ENCODE results near the gene LILRB2.
A peak's percentile ranks its signal among the peaks of the same experiment; 100 is the strongest.
"Not testable (repeated sequence)": the region's sequence is repeated elsewhere in the genome, so short reads cannot be mapped to it uniquely, and the experiment has no call there.

The LILRB2 gene

DNA sequence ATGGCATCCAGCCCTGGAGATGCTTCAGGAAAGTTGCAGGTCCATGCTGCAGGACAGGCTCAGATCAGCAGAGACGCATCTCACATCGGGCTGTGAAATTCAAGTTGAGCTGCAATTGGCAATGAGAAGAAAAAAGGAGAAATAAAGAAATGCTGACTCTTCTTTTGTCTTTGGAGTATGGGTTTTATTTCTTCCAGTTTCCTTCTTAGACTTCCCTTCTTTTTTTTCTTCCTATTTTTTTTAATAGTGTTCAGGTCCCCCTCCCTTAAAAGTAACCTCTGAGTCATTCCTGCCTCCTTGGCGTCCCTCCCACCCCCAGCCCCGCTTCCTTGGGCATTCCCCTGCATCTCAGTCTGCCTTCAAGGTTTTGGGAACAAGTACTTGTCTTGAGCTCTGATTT is 9.3 kb downstream of the LILRB2 start:
- DNase-seq, result not testable (repeated sequence)

DNA sequence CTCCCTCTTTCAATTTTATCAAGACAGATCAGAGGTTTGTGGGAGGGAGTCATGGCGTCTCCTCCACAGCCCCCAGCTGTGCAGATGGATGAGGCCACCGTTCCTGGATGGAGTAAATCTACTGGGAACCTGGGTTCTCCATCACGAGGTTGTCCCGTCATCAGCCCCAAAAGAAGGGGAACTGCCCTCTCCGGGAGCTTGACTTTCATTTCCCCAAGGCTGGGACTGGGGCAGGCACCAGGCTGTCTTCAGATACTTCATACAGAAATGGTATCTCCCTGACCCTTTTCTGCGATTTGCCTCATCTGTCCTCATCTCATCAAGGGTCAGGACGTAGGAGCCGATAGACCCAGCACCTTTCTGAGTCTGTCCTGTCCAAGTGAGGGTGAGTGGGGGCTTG is 9.8 kb downstream of the LILRB2 start:
- DNase-seq, result no peak

DNA sequence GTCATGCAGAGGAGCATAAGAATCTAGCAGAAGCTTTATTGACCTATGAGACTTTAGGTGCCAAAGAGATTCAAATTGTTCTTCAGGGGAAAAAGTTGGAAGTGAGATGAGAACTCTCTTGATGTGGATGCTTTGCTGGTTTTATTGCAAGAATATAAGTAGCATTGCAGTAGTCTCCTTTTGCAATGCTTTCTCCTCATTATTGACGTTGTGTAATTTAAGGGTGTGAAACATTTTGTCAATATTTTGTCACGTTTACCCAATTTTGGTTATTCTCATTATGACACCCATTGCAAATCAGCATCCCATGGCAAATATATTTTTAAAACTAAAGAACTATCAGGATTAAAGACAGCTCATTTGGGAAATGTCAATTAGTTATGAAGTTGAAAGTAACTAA is 12.0 kb downstream of the LILRB2 start:
- DNase-seq, result no peak

DNA sequence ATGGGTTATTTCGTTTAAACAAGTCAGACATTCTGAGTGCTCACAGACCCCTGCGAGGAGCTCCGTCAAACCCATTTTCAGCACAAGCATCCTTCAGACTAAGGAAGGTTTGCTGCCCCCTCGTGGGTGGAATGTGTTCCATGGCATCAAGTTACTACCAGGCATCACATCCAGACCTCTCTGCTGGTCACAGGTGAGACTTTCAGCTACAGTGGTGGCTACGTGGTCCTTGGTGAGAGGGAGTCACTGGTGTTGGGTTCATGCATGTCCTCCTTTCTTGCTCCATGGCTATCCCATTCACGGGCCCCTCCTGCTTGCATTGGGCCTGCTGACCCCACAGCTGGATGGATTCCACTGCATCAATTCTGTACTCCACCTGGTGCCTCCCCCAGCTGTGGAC is 14.8 kb downstream of the LILRB2 start:
- DNase-seq, result peak; percentile 13

DNA sequence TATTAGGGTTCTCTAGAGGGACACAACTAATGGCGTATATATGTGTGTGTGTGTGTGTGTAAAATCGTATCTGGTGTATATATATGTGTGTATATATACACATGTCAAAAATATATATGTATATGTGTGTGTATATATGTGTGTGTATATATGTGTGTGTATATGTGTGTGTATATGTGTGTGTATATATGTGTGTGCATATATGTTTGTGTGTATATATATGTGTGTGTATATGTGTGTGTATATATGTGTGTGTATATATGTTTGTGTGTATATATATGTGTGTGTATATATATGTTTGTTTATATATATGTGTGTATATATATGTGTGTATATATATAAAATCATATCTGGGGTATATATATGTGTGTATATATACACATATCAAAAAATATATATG is 18.4 kb downstream of the LILRB2 start:
- DNase-seq, result no peak

DNA sequence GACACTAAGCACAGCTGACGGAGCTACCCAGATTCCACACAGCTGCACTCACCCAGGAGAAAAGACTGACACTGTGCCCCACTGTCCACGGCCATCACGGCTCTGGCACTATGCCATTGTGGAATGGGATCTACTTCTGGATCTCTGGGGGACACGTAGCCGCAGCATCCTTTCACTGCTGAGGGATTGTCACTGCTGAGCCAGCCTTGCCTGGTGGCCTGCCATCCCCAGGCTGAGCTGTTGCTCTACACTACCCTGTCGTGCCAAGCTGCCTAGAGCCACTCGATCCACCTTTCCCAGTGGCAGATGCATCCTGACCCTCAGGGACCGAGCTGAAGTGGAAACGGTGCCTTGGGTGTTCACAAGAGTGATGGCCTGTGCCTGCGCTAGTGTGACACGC is 18.8 kb downstream of the LILRB2 start:
- DNase-seq, result no peak

DNA sequence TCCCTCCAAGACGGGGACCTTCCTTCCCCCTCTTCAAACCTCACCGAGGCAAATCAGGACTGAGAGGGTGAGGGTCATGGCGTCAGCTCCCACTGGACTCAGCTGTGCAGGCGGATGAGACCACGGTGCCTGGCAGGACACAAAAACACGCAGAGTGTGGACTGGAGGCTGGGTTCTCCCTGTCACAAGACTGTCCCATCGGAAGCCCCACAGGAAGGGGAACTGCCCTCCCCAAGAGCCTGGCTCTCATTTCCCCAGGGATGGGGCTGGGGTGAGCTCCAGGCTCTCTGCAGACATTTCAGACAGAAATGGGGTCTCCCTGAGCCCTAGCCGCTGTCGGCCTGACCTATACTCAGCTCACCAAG is 23.8 kb downstream of the LILRB2 start, which contains the start of gene LILRB5:
Gene LILRB5, minus strand, starts transcription at position 158 of the 365 bp plus-strand sequence. Its CDS starts 80 bp downstream, at position 78.
- no peak for DNase-seq

DNA sequence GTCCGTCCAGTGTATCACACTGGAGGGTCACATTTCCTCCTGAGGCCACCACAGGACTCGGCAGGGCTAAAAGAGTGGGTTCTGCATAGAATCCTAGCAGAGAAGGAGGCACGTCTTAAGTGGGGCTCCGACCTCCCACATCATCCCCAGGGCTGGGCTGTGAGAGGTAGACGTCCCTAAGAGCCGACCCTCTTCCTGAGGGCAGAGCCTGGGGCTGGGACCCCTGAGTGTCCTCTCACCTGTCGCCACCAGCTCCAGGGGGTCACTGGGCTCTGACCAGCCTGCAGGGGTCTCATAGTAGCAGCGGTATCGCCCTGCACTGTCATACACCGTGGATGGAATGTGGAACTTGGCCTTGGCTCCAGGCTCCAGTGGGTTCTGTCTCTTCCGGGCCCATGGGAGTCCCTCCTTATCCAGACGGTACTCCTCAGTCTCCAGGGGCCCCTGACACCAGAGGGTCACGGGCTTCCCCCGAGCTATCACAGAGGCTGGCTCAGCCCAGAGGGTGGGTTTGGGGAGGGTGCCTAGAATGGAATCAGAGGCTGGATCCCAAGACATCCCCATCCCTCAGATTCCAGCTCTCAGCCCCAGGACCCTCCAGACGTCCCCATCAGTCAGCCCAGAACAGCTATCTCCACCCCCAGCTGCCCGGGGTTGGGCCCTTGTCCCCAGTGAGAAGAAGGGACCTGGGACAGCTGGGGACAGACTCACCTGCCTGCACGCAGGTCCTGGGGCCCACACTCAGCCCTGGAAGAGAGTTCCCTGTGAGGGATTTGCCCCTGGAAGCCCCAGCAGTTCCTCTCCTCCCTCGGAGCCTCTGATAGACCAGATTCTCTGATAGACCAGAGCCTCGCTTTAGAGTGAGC is 24.4 kb downstream of the LILRB2 start:
- no peak for DNase-seq

DNA sequence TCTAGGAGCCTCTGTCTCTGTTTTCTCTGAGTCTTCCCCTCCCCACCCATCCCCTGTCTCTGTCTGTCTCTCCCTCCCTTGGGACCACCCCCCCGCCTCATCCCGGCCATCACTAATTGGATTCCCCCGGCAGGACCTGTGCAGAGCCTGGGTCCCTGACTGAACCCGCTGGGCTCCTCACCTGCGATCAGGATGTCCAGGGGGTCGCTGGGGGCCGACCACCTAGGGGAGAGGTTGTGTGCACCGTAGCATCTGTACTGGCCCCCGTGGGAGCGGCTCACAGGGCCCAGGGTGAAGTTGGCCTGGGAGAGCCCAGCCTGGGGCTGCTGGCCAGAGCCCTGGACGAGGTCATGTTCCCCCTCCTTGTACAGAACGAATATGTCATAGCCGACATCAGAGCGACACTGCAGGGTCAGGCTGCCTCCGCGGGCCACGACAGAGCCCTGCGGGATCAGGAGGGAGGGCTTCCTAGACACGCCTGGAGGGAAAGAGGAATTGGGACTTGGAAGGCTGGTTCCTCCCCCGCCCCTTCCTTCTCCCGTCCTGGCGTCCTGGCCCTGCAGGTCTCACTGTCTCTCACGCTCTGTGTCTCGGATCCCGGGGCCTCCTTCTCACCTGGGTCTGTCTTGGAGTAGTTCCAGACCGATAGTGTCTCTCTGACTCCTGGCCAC is 25.7 kb downstream of the LILRB2 start:
- no peak for DNase-seq

DNA sequence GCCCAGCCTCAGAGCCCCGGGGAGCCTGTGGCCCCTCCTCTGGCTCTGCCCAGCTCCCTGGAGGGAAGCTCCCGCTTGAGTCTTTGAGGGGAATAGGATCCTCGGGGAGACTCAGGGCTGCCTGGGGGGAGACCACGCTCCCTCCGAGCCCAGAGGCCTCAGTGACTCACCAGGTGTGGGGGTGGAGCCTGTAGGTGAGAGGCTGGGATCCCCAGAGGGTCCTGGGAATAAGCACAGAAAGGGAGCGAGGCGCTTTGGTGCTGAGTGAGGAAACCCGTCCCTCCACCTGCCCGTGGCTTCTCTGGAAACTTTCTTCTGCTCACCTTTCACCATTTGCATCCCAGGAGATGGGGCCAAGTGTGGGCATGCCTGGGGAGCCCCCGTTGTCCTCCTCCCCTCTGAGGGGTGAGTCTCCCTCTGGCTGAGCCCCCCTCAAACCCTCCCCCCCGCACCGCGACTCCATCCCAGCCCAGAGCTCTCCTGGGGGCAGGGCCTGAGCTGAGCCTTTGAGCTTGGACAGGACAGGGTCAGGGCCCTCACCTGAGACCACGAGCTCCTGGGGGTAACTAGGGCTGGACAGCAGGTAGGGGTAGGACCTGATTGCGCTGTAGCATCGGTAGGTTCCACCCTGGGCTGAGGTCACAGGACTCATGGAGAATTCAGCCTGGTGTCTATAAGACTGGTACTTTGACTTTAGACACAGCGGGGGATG is 26.6 kb downstream of the LILRB2 start:
- no peak for DNase-seq

DNA sequence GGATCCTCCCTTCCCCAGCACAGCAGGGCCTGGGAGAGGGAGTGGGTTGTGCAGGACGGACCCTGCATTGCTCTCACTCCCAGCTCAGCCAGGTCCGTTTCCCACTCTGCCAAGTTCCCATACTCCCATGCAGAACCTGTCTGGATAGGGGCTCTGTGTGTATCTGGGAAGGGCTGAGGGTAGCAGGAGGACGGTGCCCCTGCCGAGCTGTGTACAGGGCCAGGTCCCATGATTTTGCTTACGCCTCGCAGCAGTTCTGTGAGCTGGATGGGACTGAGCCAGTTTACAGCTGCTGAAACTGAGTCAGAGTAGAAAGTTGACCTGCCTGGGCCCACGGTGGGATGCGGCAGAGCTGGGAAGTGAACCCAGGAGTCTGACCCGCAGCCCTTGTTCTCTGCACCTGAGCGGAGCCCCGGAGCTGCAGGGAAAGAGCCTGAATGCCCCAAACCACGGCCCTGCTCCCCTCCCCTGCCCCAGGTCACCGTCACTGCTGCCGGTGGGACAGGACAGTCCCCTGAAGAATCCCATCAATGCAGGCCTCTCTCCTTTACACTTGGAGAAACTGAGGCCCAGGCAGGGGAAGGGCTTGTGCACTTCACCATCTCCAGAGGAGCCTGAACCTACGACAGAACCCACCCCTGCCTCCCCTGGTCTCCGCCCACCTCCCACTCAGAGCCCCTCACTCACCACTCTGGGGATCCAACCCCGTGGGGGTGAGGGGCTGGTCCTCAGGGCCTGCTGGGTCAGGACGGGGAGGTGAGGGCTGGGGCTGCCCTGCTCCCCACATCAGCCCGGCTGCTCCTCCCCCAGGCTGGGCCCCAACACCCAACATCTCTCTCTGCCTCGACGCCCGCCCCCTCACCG is 27.3 kb downstream of the LILRB2 start:
- no peak for DNase-seq

DNA sequence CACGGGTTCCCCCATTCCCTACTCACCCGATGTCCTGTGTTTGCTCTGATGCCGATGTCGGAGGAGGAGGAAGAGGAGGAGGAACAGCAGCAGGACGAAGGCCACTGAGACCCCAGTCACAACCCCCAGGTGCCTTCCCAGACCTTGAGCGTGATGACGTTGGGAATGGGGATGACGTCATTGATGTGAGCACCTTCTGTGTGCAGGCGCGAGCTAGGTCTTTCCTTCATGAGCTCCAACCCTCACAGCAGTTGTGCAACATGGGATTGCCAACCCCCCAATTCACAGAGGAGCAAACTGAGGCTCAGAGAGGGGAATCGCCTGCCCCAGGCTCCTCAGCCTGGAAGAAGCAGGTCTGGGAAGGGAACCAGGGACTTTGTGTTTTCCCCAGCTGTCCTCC is 28.1 kb downstream of the LILRB2 start:
- DNase-seq, result no peak

DNA sequence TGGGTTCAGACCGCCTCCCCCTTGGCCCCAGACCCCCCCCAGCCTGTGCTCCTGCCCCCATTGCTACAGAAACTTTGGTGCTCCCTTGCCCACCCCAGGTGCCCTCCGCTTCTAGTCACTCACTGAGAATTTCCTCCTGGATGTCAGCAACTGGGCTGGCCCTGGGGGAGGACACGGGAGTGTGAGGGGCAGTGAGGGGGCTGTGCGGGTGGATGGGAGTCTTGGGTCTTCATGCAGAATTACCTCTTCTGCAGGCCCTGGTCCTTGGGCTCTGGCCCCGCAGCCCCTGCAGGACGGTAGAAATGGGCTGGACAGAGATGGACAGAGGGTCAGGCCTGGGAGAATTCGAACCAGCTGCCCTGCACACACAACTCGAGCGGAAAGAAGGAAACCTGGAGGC is 28.7 kb downstream of the LILRB2 start:
- no peak for DNase-seq

DNA sequence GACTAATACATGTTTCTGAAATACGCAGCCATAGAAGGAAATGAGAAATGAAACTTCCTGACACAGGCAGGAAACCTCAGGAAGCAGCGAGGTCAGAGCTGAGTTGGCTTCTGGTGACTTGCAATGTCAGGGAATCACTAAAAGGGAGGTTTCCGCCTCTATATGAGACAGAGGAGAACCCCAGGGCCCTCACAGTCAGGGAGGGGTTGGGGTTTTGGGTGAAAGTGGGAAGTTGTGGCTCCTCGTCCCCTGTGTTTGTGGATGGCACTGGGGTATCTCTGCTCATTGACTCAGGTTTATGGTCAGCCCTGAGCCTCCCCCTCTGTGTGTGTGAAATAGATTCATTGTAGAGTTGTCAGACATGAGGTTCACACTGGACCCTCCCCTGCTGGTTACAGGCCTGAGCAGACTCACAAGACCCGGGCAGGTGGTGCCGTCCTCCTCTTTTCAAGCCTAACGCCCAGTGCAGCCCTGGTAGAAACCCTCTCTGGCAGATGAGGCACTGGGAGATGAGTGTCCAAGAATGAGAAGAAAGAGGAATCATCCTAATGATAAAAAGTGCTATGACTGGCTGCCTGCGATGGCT is 32.8 kb downstream of the LILRB2 start:
- no peak for DNase-seq

DNA sequence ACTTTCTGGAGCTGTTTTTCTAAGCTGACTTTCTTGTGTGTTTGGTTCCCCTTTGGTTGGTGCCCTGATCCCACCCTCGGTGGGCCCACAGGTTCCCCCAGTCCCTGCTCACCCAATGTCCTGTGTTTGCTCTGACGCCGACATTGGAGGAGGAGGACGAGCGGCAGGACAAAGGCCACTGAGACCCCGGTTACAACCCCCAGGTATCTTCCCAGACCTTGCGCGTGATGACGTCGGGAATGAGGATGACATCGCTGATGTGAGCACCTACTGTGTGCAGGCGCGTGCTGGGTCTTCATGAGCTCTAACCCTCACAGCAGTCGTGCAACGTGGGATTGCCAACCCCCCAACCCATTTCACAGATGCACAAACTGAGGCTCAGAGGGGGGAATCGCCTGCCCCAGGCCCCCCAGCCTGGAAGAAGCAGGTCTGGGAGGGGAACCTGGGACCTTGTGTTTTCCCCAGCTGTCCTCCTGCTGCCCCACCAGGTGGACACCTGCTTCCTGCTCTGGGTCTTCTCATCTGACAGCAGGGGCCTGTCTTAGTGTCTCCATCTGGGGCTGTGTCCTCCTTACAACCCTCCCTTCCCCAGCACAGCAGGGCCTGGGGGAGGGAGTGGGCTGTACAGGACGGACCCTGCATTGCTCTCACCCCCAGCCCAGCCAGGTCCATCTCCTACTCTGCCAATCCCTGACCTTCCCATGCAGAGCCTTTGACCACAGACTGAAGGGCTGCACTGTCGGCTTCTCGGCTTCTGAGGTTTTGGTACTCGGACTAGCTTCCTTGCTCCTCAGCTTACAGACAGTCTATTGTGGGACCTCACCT is 33.6 kb downstream of the LILRB2 start:
- DNase-seq, result no peak

DNA sequence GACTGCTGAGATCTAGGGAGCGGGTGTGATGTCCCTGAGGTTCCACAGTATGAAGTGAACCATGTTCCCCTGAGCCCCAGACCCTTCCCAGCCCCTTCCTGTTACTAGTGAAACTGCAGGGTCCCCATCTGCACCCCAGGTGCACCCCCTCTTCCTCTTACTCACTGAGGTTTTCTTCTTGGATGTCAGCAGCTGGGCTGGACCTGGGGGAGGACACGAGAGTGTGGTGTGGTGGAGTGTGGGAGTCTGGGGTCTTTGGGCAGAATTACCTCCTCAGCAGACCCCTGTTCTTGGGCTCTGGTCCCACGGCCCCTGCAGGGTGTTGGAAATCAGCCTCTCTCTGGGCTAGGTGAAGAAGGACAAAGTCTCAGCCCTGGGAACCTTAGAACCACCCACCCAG is 35.0 kb downstream of the LILRB2 start:
- no peak for DNase-seq

DNA sequence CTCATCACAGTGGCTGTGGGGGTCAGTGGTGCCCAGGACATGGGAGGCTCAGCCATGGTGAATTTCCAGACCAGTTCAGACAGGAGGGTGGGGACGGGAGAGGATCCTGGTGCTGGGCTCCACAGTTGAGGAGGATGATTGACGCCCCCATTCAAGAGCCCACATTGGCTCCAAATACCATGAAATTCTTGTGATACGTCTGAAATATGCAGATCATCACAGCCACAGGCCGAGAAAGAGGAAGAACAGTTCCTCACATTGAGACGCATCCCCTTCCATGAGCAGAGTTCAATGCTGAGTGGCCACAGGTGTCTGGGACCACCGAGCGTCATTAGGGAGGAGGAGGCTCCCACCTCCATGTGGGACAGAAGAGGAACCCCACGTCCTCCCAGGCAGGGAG is 37.1 kb downstream of the LILRB2 start:
- DNase-seq, result not testable (repeated sequence)

DNA sequence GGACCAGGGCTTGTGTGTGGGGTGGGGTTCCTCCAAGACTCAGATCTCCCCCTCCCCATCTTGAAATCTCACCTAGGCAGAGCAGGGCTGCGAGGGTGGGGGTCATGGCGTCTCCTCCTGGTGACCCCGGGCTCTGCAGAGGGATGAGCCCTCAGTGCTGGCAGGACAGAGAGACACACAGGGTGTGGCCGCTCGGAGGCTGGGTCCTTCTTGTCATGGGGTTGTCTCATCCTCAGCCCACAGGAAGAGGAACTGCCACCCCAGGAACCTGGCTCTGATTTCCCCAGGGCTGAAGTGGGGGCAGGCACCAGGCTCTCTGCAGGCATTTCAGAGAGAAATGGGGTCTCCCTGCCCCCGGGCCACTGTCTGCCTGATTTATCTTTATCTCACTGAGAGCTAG is 38.3 kb downstream of the LILRB2 start, which contains the start of gene LILRA6:
Gene LILRA6, minus strand, starts transcription at position 145 of the 400 bp plus-strand sequence.
- not testable (repeated sequence) for DNase-seq

DNA sequence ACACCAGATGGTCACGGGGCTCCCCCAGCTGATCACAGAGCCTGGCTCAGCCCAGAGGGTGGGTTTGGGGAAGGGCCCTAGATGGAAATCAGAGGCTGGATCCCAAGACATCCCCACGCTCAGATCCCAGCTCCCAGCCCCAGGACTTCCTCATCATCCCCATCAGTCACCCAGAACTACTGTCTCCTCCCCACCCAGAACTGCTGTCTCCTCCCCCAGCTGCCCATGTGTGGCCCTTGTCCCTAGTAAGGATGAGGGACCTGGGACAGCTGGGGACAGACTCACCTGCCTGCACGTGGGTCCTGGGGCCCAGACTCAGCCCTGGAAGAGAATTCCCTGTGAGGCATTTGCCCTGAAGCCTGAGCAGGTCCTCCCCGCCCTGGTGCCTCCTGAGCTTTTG is 38.7 kb downstream of the LILRB2 start:
- not testable (repeated sequence) for DNase-seq

DNA sequence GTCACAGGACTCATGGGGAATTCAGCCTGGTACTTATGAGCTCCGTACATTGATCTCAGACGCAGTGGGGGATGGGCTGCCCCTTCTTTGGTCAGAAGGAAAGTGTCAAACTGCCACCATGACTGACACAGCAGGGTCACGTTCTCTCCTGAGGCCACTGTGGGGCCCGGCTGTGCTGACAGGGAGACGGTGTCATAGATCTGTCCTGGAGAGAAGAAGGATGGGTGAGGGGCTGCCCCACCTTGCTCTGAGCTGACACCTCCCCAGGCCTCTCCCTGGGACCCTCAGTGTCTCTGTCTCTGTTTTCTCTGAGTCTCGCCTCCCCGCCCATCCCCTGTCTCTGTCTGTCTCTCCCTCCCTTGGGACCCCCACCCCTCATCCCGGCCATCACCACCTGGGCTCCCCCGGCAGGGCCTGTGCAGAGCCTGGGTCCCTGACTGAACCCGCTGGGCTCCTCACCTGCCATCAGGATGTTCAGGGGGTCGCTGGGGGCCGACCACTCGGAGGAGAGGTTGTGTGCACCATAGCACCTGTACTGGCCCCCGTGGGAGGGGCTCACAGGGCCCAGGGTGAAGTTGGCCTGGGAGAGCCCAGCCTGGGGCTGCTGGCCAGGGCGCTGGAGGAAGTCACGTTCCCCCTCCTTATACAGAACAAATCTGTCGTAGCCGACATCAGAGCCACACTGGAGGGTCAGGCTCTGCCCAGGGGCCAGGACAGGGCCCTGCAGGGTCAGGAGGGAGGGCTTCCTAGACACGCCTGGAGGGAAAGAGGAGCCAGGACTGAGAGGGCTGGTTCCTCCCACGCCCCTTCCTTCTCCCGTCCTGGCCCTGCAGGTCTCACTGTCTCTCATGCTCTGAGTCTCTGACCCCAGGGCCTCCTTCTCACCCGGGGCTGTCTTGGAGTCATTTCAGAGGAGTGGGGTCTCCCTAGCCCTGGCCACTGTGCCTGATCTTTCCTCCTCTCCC is 40.3 kb downstream of the LILRB2 start:
- not testable (repeated sequence) for DNase-seq
